Measurements from ENCODE around the gene ZNF579. TPM values are rescaled to one million over a fixed set of nuclear protein-coding genes. Genes with fewer than 3 reads are reported as not detected.
A peak's percentile ranks its signal among the peaks of the same experiment; 100 is the strongest.

ZNF579 gene
- total RNA-seq, 1 experiment from 2014 or later, result 19.9 TPM

GRCh38 chr19:55581145-55581822 lies 636 bp upstream of the ZNF579 start:
- H3K9me3 Mint-ChIP-seq, result no peaks in the 10 kb centered on the region
- H3K9me3 ChIP-seq (ENCODE audit: control insufficient read depth, low read depth, low read length), result no peaks in the 10 kb centered on the region
- H3K56ac ChIP-seq (ENCODE audit: insufficient read length, low read depth, low read length), result no peak overlapping the region
- H4K91ac ChIP-seq (ENCODE audit: insufficient read length, low read depth, low read length), result no peak overlapping the region
- H3K4me1 Mint-ChIP-seq, result peaks cover 14 to 21% of the 10 kb centered on the region in 2 experiments
- no peak overlapping the region for H3T11ph ChIP-seq (ENCODE audit: low read length)
- H2AFZ ChIP-seq (ENCODE audit: low read length), result no peak overlapping the region
- H3K27ac Mint-ChIP-seq, result no peak overlapping the region; a peak in 1 of 7 replicates
- peaks cover 3% of the 10 kb centered on the region for H3K79me1 ChIP-seq (ENCODE audit: insufficient read depth, low read depth, low read length, poor library complexity, severe bottlenecking)
- no peak overlapping the region for H2BK5ac ChIP-seq (ENCODE audit: insufficient read length, low read length)
- peaks cover 9% of the 10 kb centered on the region for H3K27me3 Mint-ChIP-seq (ENCODE audit: low read depth)
- no peak overlapping the region for H3K9ac ChIP-seq (ENCODE audit: extremely low read depth, insufficient read length, low read length)
- H2AK5ac ChIP-seq (ENCODE audit: insufficient read length, low read length), result no peak overlapping the region
- H3K4me2 ChIP-seq (ENCODE audit: insufficient read depth, insufficient read length, low read length), result peak overlapping the region; percentile 76
- H4K5ac ChIP-seq (ENCODE audit: insufficient read length, low read depth, low read length), result no peak overlapping the region
- peak; percentile 63 for DNase-seq
- no peaks in the 10 kb centered on the region for H3K4me1 ChIP-seq (ENCODE audit: insufficient read depth, low read length)
- H3K27me3 ChIP-seq (ENCODE audit: insufficient read depth, low read length), result no peaks in the 10 kb centered on the region
- H3K4ac ChIP-seq (ENCODE audit: low read depth, low read length), result no peak overlapping the region
- WGBS (ENCODE audit: extremely low coverage, insufficient read length, low lambda C conversion rate), result no CpG with 5 or more reads among the region's 12 CpGs
- H3K79me2 ChIP-seq (ENCODE audit: insufficient read depth, low read length), result peaks cover 1% of the 10 kb centered on the region; the same call in 1 of the 2 replicates
- H3K23ac ChIP-seq (ENCODE audit: insufficient read length, low read depth, low read length), result no peak overlapping the region
- no peak overlapping the region for H2BK120ac ChIP-seq (ENCODE audit: low read depth, low read length, poor library complexity, severe bottlenecking)
- H3K23me2 ChIP-seq (ENCODE audit: insufficient read length, low read depth, low read length, poor library complexity, severe bottlenecking), result peaks cover 3% of the 10 kb centered on the region
- H3K14ac ChIP-seq (ENCODE audit: insufficient read depth, low read length), result no peak overlapping the region
- peak overlapping the region; percentile 89 to 95 for H3K4me3 Mint-ChIP-seq
- no peak overlapping the region for H2BK15ac ChIP-seq (ENCODE audit: low read depth, low read length)
- no peak overlapping the region for H2BK12ac ChIP-seq (ENCODE audit: insufficient read length, low read depth, low read length)
- no peaks in the 10 kb centered on the region for H4K20me1 ChIP-seq (ENCODE audit: control insufficient read depth, insufficient read depth, insufficient read length)
- no peak overlapping the region for H3K27ac ChIP-seq (ENCODE audit: insufficient read length, low read depth, low read length)
- TF ChIP-seq CTCF (conservative IDR thresholded peaks at IDR 0.05), result no peak
- H3K36me3 Mint-ChIP-seq (ENCODE audit: insufficient read depth in 1 of 3, low read depth in 3 of 3), result peaks cover 9 to 21% (median 14%) of the 10 kb centered on the region in 3 experiments
- H3K18ac ChIP-seq (ENCODE audit: insufficient read length, low read depth, low read length), result no peak overlapping the region
- no peak overlapping the region for H2BK20ac ChIP-seq (ENCODE audit: low read depth, low read length, poor library complexity, severe bottlenecking)
- H4K8ac ChIP-seq (replicated peaks; ENCODE audit: insufficient read length, low read depth, low read length), result no peak overlapping the region

Data from H9 (cell line).